Measurements from ENCODE around the gene GIMAP1.

GIMAP1 gene

DNA sequence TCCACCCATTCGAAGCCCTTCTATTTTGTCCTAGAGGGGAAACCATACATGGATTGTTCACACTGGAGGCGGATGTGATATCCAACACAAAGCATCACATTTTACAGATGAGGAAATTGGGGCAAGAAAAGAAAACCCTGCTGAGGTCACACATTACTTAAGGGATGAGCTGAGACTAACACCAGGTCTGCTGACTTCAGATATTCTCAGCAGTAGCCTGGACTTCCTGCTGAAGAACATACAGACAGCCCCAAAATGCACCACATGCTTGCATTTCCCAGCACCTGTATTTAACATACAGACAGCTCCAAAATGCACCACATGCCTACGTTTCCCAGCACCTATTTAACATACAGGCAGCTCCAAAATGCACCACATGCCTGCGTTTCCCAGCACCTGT, 32.0 kb downstream of the GIMAP1 start:
- DNase-seq (ENCODE audit: low spot score), result no peak

DNA sequence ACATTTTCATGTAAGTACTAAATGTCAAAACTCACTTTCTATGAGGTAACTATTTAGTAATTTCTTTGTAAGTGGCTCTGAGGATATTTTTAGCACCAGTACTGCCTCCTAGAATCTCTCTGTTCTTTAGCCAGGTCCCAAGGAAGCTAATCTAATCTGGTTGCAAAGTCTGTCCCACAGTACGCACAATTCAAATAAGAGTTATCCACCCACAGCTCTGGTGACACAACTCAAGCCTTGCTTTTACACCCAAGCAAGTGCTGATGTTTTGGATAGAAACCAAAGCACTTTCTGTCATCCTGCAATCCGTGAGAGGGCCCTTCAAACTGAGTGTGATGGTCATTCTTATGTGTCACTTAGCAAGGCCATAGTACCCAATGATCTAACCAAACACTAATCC, 35.3 kb downstream of the GIMAP1 start:
- no peak for DNase-seq (ENCODE audit: low spot score)

DNA sequence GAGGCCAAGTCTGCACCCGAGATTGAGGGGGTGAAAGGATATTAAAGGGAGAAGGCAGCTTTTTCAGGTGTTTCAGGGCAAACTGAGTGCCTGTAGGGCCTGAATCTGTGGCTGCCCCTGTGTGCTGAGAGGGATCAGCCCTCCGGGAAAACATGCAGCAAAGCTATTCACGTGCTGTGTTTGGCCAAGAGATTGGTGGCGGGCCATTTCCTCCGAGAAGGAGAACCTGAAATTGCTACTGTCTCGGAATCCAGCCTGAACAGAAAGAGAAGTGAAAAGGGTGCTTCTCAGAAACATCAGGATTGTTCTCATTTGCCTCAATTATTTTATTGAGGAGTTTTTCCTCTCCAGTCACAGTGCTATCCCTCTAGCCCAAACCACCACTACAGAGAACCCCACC, 36.8 kb downstream of the GIMAP1 start:
- DNase-seq (ENCODE audit: low spot score), result no peak

DNA sequence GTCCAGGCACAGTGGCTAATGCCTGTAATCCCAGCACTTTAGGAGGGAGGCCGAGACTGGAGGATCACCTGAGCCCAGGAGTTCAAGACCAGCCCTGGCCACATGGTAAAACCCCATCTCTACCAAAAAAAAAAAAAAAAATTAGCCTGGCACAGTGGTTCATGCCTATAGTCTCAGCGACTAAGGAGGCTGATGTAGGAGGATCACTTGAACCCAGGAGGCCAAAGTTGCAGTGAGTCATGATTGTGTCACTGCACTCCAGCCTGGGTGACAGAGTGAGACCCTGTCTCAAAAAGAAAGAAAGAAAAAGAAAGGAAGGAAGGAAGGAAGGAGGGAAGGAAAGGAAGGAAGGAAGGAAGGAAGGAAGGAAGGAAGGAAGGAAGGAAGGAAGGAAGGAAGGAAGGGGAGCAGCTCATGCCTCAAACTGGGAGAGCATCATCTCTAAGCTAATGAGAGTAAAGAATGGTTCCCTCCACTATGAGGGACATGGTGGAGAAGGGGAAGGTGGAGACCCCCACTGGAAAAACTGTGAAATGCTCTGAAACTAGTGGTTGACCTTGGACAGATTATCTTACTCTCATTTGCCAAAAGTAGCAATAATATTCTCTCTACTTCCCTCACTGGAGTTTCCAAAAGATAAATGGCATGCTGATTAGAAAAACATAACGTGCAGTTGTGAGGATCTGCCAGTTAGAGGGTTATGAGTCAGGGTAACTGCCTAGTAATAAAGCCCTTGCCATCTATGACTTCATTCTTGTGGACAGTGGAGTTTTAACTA, 37.6 kb downstream of the GIMAP1 start:
- DNase-seq (ENCODE audit: low spot score), result peak; percentile 13

DNA sequence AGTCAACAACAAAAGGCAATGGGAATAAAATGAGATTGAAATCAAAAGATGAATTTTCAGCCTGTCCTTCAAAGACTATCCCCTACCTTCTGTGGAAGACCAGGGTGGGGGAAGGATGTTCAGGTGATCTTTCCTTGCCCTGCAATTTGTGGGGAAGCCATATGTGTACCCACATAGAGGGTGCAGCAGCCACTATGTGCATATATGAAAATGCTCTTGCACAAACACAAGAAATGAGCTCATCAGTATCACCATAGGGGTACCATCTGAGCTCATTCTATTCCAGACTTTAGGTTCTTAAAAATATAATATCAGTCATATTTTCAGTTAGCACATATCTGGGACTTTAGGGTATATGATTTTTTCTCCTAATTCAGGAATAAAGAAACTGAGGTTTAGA, 38.5 kb downstream of the GIMAP1 start:
- no peak for DNase-seq (ENCODE audit: low spot score)

DNA sequence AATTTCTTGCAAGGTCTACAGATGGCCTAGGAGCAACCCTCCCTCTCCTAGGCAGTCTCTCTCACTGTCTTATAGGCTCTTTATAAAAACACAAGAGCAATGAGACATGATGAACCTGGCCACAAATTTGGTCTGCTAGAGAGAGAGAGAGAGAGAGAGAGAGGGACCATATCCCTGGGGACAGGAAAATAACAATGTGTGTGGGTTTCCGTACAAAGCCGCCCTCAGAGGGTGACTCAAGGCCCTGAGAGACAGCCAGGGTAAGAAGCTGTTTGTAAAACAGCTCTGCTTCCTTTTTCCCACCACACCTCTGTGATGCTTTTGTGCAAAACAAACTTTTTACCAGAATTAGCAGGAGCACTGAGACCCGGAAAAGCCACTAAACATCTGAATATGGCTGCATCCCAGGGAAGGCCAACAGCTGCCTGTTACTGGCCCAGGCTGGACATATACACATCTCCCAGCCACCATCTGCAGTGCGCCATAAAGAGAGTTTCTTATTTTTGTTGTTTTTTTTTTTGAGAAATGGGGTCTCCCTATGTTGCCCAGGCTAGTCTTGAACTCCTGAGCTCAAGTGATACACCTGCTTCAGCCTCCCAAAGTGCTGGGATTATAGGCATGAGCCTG, 39.2 kb downstream of the GIMAP1 start:
- no peak for DNase-seq (ENCODE audit: low spot score)

DNA sequence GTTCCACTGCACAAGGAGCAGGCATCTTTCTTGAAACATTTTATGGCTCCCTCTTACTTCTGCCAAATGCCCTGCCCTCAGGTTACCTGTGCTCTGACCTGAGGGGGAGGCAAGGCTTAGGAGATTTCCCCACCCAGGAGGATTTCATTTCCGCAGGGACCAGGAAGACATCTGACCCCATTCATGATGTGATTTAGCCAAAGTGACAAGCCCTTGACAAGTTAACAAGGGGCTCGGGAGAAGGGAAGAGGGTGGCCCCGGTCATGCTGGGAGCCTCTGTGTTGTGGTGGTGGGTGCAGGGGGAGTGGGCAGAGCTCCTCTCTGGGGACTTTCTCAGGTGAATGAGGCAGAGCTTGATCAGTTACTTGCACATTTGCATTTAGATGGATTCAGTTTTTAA, 39.8 kb downstream of the GIMAP1 start:
- DNase-seq (ENCODE audit: low spot score), result no peak

DNA sequence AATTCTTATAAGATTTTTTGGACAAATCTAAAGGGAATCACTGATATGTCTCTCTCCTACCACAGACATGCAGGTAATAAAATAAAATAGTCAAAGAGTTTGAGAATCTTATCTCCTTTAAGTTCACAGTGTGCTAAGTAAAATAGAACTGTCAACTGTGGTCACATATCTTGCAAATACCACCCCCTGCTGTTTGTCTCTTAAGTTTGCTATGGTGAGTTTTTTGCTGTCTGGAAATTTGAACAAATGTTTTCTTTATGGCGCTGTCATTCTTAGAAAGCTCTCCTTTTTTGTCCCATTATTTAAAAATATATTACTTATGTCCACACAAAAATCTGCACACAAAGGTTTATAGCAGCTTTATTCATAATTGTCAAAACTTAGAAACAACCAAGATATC, 40.4 kb downstream of the GIMAP1 start:
- DNase-seq (ENCODE audit: low spot score), result no peak

DNA sequence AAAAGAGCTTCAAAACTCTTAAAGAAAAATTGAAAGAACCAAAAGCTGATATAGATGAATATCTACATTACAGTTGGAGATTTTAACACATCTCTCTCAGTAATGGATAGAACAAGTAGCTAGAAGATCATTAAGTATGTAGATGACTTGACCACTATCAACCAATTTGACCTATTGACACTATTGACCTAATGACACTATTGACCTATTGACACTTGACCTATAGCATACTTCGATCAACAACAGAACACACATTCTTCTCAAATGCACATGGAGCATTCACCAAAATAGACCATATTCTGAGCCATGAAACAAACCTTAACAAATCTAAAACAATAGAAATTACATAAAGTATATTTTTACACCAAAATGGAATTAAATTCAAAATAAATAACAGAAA, 43.1 kb downstream of the GIMAP1 start:
- no peak for DNase-seq (ENCODE audit: low spot score)

DNA sequence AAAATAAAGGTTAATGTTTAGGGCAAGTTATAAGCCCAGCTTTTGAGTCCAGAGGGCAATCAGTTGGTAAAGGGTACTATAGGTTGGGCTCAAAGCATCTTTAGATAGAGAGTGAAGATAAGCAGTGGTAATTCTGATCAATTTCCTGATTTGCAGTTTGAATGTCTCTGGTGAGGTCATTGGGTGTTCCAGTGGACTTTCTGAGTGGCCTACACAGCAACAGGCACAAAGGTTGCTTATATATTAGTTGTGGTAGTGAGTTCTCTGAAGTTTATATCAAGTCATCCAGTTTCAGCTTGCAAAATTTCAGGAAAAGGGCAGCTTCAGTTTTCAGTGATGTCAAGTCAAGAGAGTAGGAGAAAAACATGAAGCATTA, 49.9 kb downstream of the GIMAP1 start:
- DNase-seq (ENCODE audit: low spot score), result no peak

DNA sequence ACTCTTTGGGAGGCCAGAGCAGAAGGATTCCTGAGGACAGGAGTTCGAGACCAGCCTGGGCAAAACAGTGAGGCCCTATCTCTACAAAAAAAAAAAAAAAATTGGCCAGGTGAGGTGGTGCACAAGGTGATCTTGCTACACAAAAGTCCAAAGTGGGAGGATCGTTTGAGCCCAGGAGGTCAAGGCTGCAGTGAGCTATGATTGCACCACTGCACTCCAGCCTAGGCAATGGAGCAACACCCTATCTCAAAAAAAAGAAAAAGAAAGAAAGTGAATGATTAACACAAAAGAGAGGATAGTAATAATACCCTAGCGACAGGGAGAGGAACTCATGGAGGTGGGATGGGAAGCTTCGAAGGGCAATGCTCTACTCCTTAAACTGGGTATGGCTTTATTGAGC, 53.4 kb downstream of the GIMAP1 start:
- no peak for DNase-seq (ENCODE audit: low spot score)

All from cerebellar cortex (tissue), 1 donor.